T-helper 9 cell (primary cell): ENCODE data around the gene CDC42SE1.

Experiments used
- DNase-seq: peaks from one replicate; pipeline ENCODE4 v3.0.0-alpha.2; 2020

CDC42SE1 gene

DNA sequence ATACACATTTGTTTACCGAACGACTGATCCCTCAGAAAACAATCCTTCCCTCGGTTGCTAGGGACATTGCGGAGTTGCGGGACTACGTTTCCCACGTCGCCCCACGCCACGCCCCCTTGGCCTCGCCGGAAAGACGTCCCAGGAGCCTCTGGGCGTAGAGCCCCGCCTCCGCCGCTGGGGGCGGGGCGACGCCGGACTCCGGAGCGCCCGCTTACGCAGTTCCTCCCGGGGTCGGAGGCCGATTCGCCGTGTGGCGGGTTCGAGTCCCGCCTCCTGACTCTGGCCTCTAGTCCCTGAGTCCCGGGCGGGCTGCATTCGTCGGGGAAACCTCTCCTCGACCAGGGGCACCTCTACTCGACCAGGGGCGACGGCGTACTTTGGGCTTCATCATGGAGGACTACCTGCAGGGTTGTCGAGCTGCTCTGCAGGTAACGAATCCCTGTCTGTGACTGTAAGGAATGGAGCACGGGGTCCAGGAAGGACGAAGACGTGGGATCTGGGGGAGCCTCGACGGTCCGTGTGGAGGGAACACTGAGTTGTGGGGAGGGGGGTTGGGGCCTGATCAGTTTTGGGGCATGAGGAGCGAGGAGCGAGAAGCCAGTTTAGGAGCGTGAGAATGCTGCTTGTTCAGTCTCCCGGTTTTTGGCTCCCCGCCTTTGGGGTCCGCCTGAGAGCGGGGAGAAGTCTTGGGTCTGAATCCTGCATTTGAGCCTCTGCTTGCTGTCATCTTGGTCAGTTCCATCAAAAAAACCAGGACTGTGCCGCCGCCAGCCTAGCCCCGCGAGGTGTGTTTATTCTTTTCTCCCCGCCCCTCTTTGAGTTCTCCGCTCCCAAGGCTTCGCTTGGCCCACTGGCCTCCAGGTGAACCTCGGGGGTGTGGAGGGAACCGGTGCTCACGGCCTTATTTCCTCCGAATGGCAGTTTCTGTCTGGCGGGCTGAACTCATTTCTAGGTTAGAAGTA lies 50.9 kb downstream of the CDC42SE1 start, which contains the start of gene PRUNE1:
TSS of gene PRUNE1 (plus strand) at position 206 of the 962 bp plus-strand sequence. CDS start at position 390, 184 bp downstream.
- DNase-seq, result peak; percentile 97

DNA sequence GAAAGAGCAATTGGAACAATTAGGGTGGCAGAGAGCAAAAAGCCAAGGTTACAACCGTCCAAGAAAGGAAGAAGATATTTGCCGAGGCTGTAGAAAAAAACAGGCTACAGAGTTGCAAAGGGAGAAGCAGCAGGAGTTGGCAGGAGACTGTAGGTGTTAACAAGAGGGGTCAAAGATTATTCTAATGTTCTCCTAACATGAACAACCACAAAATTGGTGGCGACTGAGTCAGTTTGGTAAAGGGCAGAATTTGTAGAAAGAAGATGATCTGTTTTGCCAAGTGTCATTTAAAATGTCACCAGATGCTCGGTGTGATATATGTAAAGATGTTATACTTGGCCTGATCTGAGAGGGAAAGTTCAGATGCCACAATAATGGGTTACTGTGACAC lies 51.6 kb downstream of the CDC42SE1 start:
- DNase-seq, result no peak

DNA sequence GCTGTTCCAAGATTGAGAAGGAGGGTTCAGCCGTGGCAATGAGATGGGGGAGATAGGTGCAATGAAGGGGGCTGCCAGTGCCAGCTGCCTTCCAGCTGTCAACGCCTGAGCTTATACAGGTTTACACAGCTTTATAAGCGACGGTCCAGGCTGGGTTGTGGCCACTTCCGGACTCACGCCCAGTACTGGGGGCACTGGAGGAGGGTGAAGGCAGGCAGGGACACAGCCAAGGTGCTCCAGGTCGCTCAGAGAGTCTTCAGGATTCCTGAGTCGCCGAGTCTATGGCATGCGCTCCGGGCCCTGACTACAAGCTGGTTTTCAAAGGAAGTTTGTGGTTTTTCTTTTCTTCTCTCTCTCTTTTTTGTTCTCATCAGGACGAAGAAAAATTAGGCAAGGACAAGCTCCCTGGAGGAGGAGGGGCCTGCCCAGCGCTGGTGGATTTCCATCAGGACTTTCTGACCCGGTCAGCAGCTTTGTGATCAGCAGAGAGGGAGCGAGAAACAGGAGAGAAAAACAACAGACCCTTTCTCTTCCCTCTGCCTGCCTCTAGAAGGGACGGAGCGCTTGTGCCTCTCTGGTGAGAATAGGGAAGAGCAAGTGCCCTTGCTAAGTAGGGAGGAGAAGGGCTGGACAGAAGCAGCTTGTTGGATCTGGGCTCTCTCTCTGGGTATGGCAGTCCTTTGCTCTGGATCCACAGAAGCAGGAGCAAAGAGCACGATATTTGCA lies 52.9 kb downstream of the CDC42SE1 start, which contains the start of gene MINDY1:
TSS of gene MINDY1 (minus strand) at position 576 of the 726 bp plus-strand sequence. CDS start 4,285 bp downstream, outside the sequence.
- DNase-seq, result peak; percentile 14

DNA sequence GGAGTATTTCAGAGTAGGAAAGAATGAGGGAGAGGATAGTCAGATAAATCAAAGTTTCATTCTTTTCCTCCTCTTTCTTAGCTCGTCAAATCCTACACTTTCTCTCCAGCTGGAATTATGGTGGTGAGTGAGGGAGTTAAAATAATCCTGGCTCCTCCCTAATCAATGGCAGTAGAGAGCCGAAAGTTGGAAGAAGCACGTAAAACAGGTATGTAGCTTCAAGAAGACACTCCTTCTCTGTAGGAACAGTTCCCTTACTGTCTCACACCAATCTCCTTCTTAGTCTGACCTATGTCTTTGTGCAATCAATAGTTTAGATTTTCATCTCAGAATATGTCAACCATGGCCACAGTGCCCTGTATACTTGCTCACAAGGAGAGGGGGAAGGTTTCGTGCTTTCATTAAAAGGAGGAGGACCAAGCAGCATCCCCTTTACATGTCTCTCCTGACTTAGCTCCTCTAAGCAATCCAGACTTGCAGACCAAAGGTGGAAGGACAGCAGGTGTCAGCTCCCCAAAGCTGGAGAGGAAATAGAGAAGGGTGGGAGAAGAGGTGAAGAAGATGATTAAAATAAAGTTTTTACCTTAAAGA lies 53.6 kb downstream of the CDC42SE1 start:
- no peak for DNase-seq

DNA sequence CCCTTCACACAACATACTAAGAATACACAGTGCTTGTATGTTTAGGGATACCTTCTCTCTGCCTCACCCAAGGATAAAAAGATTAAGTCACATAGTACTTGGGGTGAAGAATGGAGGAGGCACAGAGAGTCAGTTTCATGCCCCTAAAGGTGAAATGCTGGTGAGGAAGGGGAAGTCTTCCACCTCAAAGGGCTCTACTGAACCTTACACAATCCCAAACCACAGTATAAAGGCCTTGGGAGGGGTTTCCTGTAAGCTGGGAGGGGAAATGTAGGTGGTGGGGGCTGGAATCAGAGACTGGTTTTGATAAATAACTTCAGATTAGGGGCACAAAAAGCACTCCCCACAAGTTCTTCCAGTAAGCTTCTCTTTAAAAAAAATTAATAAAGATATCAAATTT lies 56.2 kb downstream of the CDC42SE1 start:
- DNase-seq, result no peak

DNA sequence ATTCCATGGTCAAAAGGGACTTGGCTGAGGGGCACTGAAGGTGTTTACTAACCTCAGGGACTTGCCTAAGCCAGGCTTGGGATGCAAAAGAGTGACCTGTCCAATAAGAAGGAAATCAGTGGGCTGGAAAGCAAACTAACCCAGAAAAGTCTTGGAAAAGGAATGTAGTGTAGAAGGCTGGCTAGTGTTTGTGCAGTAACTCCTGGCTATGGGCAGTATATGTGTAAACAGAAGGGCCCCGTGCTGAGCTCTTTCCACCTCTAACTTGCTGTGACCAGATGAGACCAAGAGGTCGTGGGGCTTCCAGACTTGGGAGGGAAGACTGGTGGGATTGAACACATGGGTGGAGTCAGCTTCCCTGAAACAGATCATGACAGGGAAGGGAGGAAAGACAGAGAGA lies 56.8 kb downstream of the CDC42SE1 start:
- no peak for DNase-seq

DNA sequence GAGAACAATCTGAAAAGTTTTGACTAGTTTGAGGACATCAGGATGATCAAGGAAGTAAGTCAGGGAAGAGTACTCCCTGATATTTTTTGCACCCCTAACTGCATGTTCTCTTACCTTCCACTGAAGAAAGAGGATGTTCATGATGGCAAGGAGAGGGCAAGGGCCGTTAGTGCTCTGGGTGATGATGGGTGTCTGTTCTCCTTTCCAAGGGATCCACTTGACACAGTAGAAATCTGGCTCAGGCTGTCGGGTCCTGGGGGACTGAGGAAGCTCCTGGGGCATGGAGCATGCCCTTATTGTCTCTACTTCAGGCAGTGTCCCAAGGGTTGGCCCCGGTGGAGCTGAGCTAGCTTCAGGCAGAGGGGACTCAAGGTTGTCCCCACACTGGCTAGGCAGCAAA lies 57.4 kb downstream of the CDC42SE1 start:
- no peak for DNase-seq

DNA sequence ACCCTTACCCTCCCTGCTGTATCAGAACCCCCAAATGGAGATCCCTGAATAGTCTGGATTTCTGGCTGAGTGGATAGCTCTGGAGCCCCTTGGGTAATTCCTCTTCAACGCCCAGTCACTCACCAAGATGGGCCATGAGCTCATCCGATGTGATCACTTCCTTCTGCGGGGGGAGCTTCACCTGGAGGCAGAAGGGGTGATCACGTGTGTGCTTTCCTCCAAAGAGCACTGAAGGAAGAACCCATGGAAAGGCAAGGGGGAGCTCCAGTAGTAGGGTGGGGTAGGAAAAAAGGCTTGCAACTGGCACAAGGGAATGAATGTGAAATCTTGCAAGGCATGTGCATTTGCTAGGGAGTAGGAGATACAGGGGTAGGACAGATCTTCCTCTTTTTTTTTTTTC lies 57.8 kb downstream of the CDC42SE1 start:
- DNase-seq, result no peak
